Left lung (tissue), 10 donors: ENCODE data around the gene LIX1. TPM values are rescaled to one million over a fixed set of nuclear protein-coding genes. Genes with fewer than 3 reads are reported as not detected.

Experiments used
- ATAC-seq: fragments of 200-7000 bp; cut with Tn5 transposase; one replicate; pipeline ENCODE4 v1.9.1; 2020; ENCODE audit warnings: moderate library complexity
- DNase-seq, 4 donors: peaks; one replicate each; pipeline ENCODE4 v3.0.0-alpha.2; 2013 to 2020
- H3K27ac ChIP-seq, 2 donors: fragments of 200-600 bp; sonication (generic) in 1 of 2; one replicate each; pipeline versions ENCODE4 v1.5.0 to v1.8.0; 2020 to 2021
- H3K27me3 ChIP-seq, 2 donors: fragments of 200-600 bp; sonication (generic) in 1 of 2; one replicate each; pipeline versions ENCODE4 v1.5.0 to v1.8.0; 2020 to 2021
- H3K36me3 ChIP-seq, 2 donors: fragments of 200-600 bp; sonication (generic) in 1 of 2; one replicate each; pipeline versions ENCODE4 v1.5.0 to v1.8.0; 2020 to 2021
- H3K4me1 ChIP-seq, 2 donors: fragments of 200-600 bp; one replicate each; pipeline ENCODE4 v1.8.0; 2021
- H3K4me3 ChIP-seq, 2 donors: fragments of 200-600 bp; sonication (generic) in 1 of 2; one replicate each; pipeline versions ENCODE4 v1.5.0 to v1.8.0; 2020 to 2021; ENCODE audit warnings: mild to moderate bottlenecking in 1 of 2
- H3K9me3 ChIP-seq, 2 donors: fragments of 200-600 bp; sonication (generic) in 1 of 2; one replicate each; pipeline versions ENCODE4 v1.5.0 to v1.8.0; 2020 to 2021
- CTCF ChIP-seq, 2 donors: fragments of 200-600 bp; sonication (generic) in 1 of 2; IDR thresholded peaks; one replicate each; pipeline versions ENCODE4 v1.5.0 to v1.8.0; 2021; ENCODE audit warnings: antibody characterized with exemption in 2 of 2
- intact Hi-C, 2 donors: fragments of 100-400 bp; cut with DNase I; formaldehyde crosslinking; loops; one replicate each; pipeline versions ENCODE4 v1.11.2 to v1.14.2; 2022
- polyA plus RNA-seq, 6 donors: library from polyadenylated mRNA; unstranded; fragments of 120-200 nt; gene quantifications; one replicate each; pipeline ENCODE4 v1.2.1, GENCODE V29; 2013; ENCODE audit not compliant: insufficient read length in 6 of 6
- total RNA-seq, 2 donors: library from RNA; stranded (reverse); fragmentation: NEBNext Ultra II Directional; extraction: Animal tissue kit (Norgen Biotek cat#: 25700); gene quantifications; one replicate each; pipeline ENCODE4 v1.2.1, GENCODE V29; 2021
- donor health status: DM: no; HTN: yes; CAD: no.
- donor health status: DM: no; HTN: no; CAD: no.

LIX1 gene
- total and polyA plus RNA-seq, 8 donors: 0.64 to 2.7 (median 1.1) TPM; not detected in 2

- Histone ChIP-seq H3K27me3 (no peaks in the 10 kb centered on the region), H3K36me3 (peaks cover 0 to 81% of the 10 kb centered on the region in 2 donors), H3K4me3 (no peak overlapping the region), H3K27ac (no peak overlapping the region), H3K9me3 (no peaks in the 10 kb centered on the region), H3K4me1 (peaks cover 0 to 3% of the 10 kb centered on the region in 2 donors)
- DNase-seq (no peak), ATAC-seq (no peak)
- no peak for TF ChIP-seq CTCF (IDR thresholded peaks at IDR 0.05)
- intact Hi-C loops: loop anchor here in 1 of 2 donors (10.0 kb wide), 2 partner anchors 163 to 413 kb away; no protein-coding TSS in a partner anchor
These were observed 25.0 kb upstream of the LIX1 start for GRCh38 chr5:97167435-97167834.

GRCh38 chr5:97165726-97166125 lies 23.3 kb upstream of the LIX1 start:
- intact Hi-C loops: loop anchor here in 1 of 2 donors (10.0 kb wide), 2 partner anchors 161 to 411 kb away; no protein-coding TSS in a partner anchor
- Histone ChIP-seq H3K36me3 (peaks cover 0 to 70% of the 10 kb centered on the region in 2 donors), H3K9me3 (no peaks in the 10 kb centered on the region), H3K4me1 (peaks cover 0 to 3% of the 10 kb centered on the region in 2 donors), H3K27ac (no peak overlapping the region), H3K4me3 (no peak overlapping the region), H3K27me3 (no peaks in the 10 kb centered on the region)
- DNase-seq: no peak
- ATAC-seq: no peak
- TF ChIP-seq CTCF (IDR thresholded peaks at IDR 0.05): no peak

GRCh38 chr5:97164846-97165245 lies 22.4 kb upstream of the LIX1 start:
- DNase-seq (no peak), ATAC-seq (no peak)
- Histone ChIP-seq H3K4me3 (no peak overlapping the region), H3K27ac (no peak overlapping the region), H3K36me3 (peaks cover 0 to 70% of the 10 kb centered on the region in 2 donors), H3K4me1 (peaks cover 0 to 3% of the 10 kb centered on the region in 2 donors), H3K27me3 (no peaks in the 10 kb centered on the region), H3K9me3 (no peaks in the 10 kb centered on the region)
- intact Hi-C loops: loop anchor here in 1 of 2 donors (10.0 kb wide), 2 partner anchors 160 to 410 kb away; no protein-coding TSS in a partner anchor
- TF ChIP-seq CTCF (IDR thresholded peaks at IDR 0.05): no peak

GRCh38 chr5:97163790-97164285 lies 21.4 kb upstream of the LIX1 start:
- no peak overlapping the region for H3K27ac ChIP-seq
- no peaks in the 10 kb centered on the region for H3K9me3 ChIP-seq
- TF ChIP-seq CTCF (IDR thresholded peaks at IDR 0.05): no peak
- H3K27me3 ChIP-seq: no peaks in the 10 kb centered on the region
- ATAC-seq: no peak
- peaks cover 0 to 3% of the 10 kb centered on the region in 2 donors for H3K4me1 ChIP-seq
- peaks cover 0 to 70% of the 10 kb centered on the region in 2 donors for H3K36me3 ChIP-seq
- no peak overlapping the region for H3K4me3 ChIP-seq
- intact Hi-C loops: loop anchor here in 1 of 2 donors (10.0 kb wide), 2 partner anchors 159 to 409 kb away; no protein-coding TSS in a partner anchor
- no peak for DNase-seq

- intact Hi-C loops: loop anchor here in 1 of 2 donors (10.0 kb wide), 2 partner anchors 159 to 409 kb away; no protein-coding TSS in a partner anchor
- peak; percentile 55 to 59 for TF ChIP-seq CTCF (IDR thresholded peaks at IDR 0.05)
- Histone ChIP-seq H3K27me3 (no peaks in the 10 kb centered on the region), H3K36me3 (peaks cover 0 to 68% of the 10 kb centered on the region in 2 donors), H3K4me1 (peaks cover 0 to 3% of the 10 kb centered on the region in 2 donors), H3K4me3 (no peak overlapping the region), H3K27ac (no peak overlapping the region), H3K9me3 (peaks cover 0 to 2% of the 10 kb centered on the region in 2 donors)
- peak; percentile 42 for ATAC-seq
- peak in 2 of 4 donors; percentile 11 to 15 for DNase-seq
These were observed 21.0 kb upstream of the LIX1 start for GRCh38 chr5:97163360-97163764.
